ENCODE data around the gene C17orf75.

DNA sequence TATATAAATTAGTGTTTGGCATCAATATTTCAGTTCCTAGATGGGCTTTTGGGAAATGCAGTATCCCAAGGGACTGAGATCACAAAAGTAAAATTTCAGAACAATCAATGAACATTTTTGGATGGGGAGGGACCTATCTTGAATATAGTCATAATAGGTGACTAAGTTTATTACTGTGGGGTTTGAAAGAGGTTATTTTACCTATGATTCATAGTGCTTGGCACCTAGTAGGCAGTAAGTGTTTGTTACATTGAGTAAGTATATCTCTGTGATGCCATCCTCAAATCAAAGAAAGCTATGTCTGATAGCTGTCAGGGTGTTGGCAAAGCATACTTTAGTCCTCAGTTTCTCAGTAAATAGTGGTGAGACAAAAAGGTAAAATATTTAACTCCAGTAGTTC, 44.9 kb upstream of the C17orf75 start:
- TF ChIP-seq EZH2 (IDR thresholded peaks at IDR 0.05; ENCODE audit: borderline replicate concordance, low read length) (no peak), CTCF (IDR thresholded peaks at IDR 0.05; ENCODE audit: low read length) (no peak)
